HG03097 (cell line): ENCODE measurements around the gene TSPAN10.

ENCODE experiments used
- ATAC-seq: cut with Tn5 transposase; IDR thresholded peaks from one replicate; pipeline ENCODE4 v1.9.1; 2021; ENCODE audit not compliant: unreplicated experiment, low FRiP score

TSPAN10 gene

GRCh38 chr17:81631482-81631881, 5.5 kb upstream of the TSPAN10 start:
- no peak for ATAC-seq

GRCh38 chr17:81635431-81635830, 1.6 kb upstream of the TSPAN10 start:
- ATAC-seq, result no peak

GRCh38 chr17:81635973-81636504, 957 bp upstream of the TSPAN10 start:
- ATAC-seq, result peak; percentile 8

GRCh38 chr17:81638683-81639082, 1.7 kb downstream of the TSPAN10 start:
- ATAC-seq, result no peak

GRCh38 chr17:81640011-81640410, 3.0 kb downstream of the TSPAN10 start:
- ATAC-seq, result no peak

- ATAC-seq, result no peak
Observed at GRCh38 chr17:81641825-81642489, 5.0 kb downstream of the TSPAN10 start.

- no peak for ATAC-seq
Observed at GRCh38 chr17:81644496-81644895, 7.5 kb downstream of the TSPAN10 start.

GRCh38 chr17:81644976-81645952, 8.3 kb downstream of the TSPAN10 start:
- no peak for ATAC-seq

GRCh38 chr17:81646869-81647600, 10.0 kb downstream of the TSPAN10 start:
- ATAC-seq, result no peak

- ATAC-seq, result no peak
Observed at GRCh38 chr17:81647640-81648012, 10.6 kb downstream of the TSPAN10 start.

- ATAC-seq, result no peak
Observed at GRCh38 chr17:81648013-81648706, 11.2 kb downstream of the TSPAN10 start.

GRCh38 chr17:81648707-81649085, 11.7 kb downstream of the TSPAN10 start:
- ATAC-seq, result no peak

- ATAC-seq, result no peak
Observed at GRCh38 chr17:81650951-81651350, 14.0 kb downstream of the TSPAN10 start.

- no peak for ATAC-seq
Observed at GRCh38 chr17:81651692-81652091, 14.7 kb downstream of the TSPAN10 start.

GRCh38 chr17:81652906-81653771, 16.1 kb downstream of the TSPAN10 start:
- ATAC-seq, result no peak

GRCh38 chr17:81655378-81656117, 18.6 kb downstream of the TSPAN10 start:
- no peak for ATAC-seq

- ATAC-seq, result no peak
Observed at GRCh38 chr17:81656118-81656743, 19.2 kb downstream of the TSPAN10 start, which contains the start of gene PDE6G. Gene PDE6G, minus strand, starts transcription at chr17:81656542. Its CDS starts 3,237 bp downstream, at chr17:81653305.

GRCh38 chr17:81656835-81657234, 19.8 kb downstream of the TSPAN10 start:
- no peak for ATAC-seq
